Keratinocyte (primary cell): ENCODE data around the gene CUBN. TPM values are rescaled to one million over a fixed set of nuclear protein-coding genes. Genes with fewer than 3 reads are reported as not detected.
"Not testable (repeated sequence)": the region's sequence is repeated elsewhere in the genome, so short reads cannot be mapped to it uniquely, and the experiment has no call there.

Experiments used
- DNase-seq: peaks from one replicate; pipeline ENCODE4 v3.0.0-alpha.2; 2011; ENCODE audit warnings: low read depth, missing footprints, low spot score
- FAIRE-seq: peaks from 2 replicates; lab custom pipeline; 2011; peaks lifted over from hg19 to GRCh38; lab: Jason Lieb, UNC
- H2AFZ ChIP-seq: 2 replicates; pipeline ENCODE4 v1.6.0; 2012; ENCODE audit warnings: low read length, control low read depth, inconsistent platforms; ENCODE audit not compliant: control insufficient read depth
- H3K27ac ChIP-seq: 2 replicates; pipeline ENCODE4 v1.5.1; 2011; ENCODE audit warnings: low read length; ENCODE audit not compliant: control insufficient read depth, insufficient read depth
- H3K27me3 ChIP-seq: 3 replicates; pipeline ENCODE4 v1.6.0; 2011; ENCODE audit warnings: low read length; ENCODE audit not compliant: control insufficient read depth, insufficient read depth; ENCODE audit errors: extremely low read depth
- H3K36me3 ChIP-seq, 2 experiments: 2 replicates in 1 of 2; 3 replicates in 1 of 2; pipeline ENCODE4 v1.5.1; 2011; ENCODE audit warnings: low read length in 2 of 2, mild to moderate bottlenecking in 1 of 2; ENCODE audit not compliant: control insufficient read depth in 2 of 2, insufficient read depth in 2 of 2; ENCODE audit errors: extremely low read depth in 1 of 2
- H3K4me1 ChIP-seq: 3 replicates; pipeline ENCODE4 v1.5.1; 2011; ENCODE audit warnings: low read length; ENCODE audit not compliant: control insufficient read depth, insufficient read depth; ENCODE audit errors: extremely low read depth
- H3K4me2 ChIP-seq: 3 replicates; pipeline ENCODE4 v1.6.0; 2011; ENCODE audit warnings: low read depth, low read length; ENCODE audit not compliant: control insufficient read depth, insufficient read depth; ENCODE audit errors: extremely low read depth
- H3K4me3 ChIP-seq, 3 experiments: fragments of 200-600 bp in 1 of 3; sonication (generic) in 1 of 3; 2 replicates in 2 of 3; 3 replicates in 1 of 3; pipeline ENCODE4 v1.5.1; 2011 to 2016; ENCODE audit warnings: low read length in 3 of 3, mild to moderate bottlenecking in 3 of 3, control low read depth in 2 of 3, inconsistent platforms in 1 of 3, low read depth in 1 of 3, mixed read lengths in 1 of 3, mixed run types in 1 of 3, moderate library complexity in 1 of 3; ENCODE audit not compliant: control insufficient read depth in 2 of 3, insufficient read depth in 2 of 3; ENCODE audit errors: extremely low read depth in 1 of 3
- H3K79me2 ChIP-seq: 2 replicates; pipeline ENCODE4 v1.6.0; 2012; ENCODE audit warnings: low read length; ENCODE audit not compliant: control insufficient read depth, insufficient read depth
- H3K9ac ChIP-seq: 3 replicates; pipeline ENCODE4 v1.6.0; 2011; ENCODE audit warnings: low read length; ENCODE audit not compliant: control insufficient read depth, insufficient read depth; ENCODE audit errors: extremely low read depth
- H3K9me1 ChIP-seq: 3 replicates; pipeline ENCODE4 v1.6.0; 2011; ENCODE audit warnings: low read length; ENCODE audit not compliant: control insufficient read depth, insufficient read depth; ENCODE audit errors: extremely low read depth
- H3K9me3 ChIP-seq: 2 replicates; pipeline ENCODE4 v1.5.1; 2012; ENCODE audit warnings: low read depth, low read length; ENCODE audit not compliant: control insufficient read depth
- H4K20me1 ChIP-seq: 3 replicates; pipeline ENCODE4 v1.6.0; 2011; ENCODE audit warnings: low read length; ENCODE audit not compliant: control insufficient read depth, insufficient read depth; ENCODE audit errors: extremely low read depth
- CTCF ChIP-seq, 3 experiments: IDR thresholded peaks in 1 of 3; conservative IDR thresholded peaks in 1 of 3; optimal IDR thresholded peaks in 1 of 3; 2 replicates in 2 of 3; 3 replicates in 1 of 3; pipeline versions ENCODE3 to v1.5.1; 2011; ENCODE audit warnings: low read length in 3 of 3, mild to moderate bottlenecking in 3 of 3, moderate library complexity in 2 of 3, control low read depth in 1 of 3, inconsistent platforms in 1 of 3; ENCODE audit not compliant: insufficient read depth in 2 of 3; ENCODE audit errors: extremely low read depth in 1 of 3
- EZH2 ChIP-seq: IDR thresholded peaks from one replicate; pipeline ENCODE4 v1.6.1; 2012; ENCODE audit warnings: inconsistent platforms, mild to moderate bottlenecking, low read length, moderate library complexity
- dilution Hi-C: fragments of 300-500 bp; cut with MboI; formaldehyde crosslinking; loops from one replicate; pipeline ENCODE4 v1.7.0; 2020; ENCODE audit warnings: low sequenced_read_pairs; ENCODE audit not compliant: extremely low pct_ligation_motif_present
- polyA plus RNA-seq, 5 experiments: library from polyadenylated mRNA; depleted of rRNA in 3 of 5; stranded (reverse) in 3 of 5; stranded (forward) in 1 of 5; unstranded in 1 of 5; fragments of >200 nt; gene quantifications; 1 replicate in 1 of 5; 2 replicates in 3 of 5; 3 replicates in 1 of 5; pipeline versions ENCODE4 v1.2.1 to v1.2.3, GENCODE V29; 2011 to 2012; ENCODE audit warnings: missing spikeins in 2 of 5, low read depth in 1 of 5, low replicate concordance in 1 of 5

The CUBN gene
- polyA plus RNA-seq, 1 donor (not counting 4 experiments of a cell fraction or from before 2014, with no cell fraction given) = 0.07 TPM

GRCh38 chr10:17012731-17013130, 116.9 kb downstream of the CUBN start:
- H3K4me3 ChIP-seq, dilution Hi-C loops, H3K4me2 ChIP-seq, H2AFZ ChIP-seq, H3K4me1 ChIP-seq, H3K9me3 ChIP-seq, H3K27me3 ChIP-seq, H3K27ac ChIP-seq, H3K9ac ChIP-seq, H3K36me3 ChIP-seq, H3K79me2 ChIP-seq, FAIRE-seq, H4K20me1 ChIP-seq, DNase-seq, H3K9me1 ChIP-seq: not testable (repeated sequence)

GRCh38 chr10:17010363-17011145, 119.1 kb downstream of the CUBN start:
- TF ChIP-seq CTCF (optimal IDR thresholded peaks at IDR 0.05 in 1 of 3, IDR thresholded peaks at IDR 0.05 in 1 of 3, conservative IDR thresholded peaks at IDR 0.05 in 1 of 3; ENCODE audit: extremely low read depth in 1 of 3, insufficient read depth in 2 of 3, low read length in 3 of 3) (no peak), EZH2 (no peak)
- no peaks in the 10 kb centered on the region for H4K20me1 ChIP-seq
- no peaks in the 10 kb centered on the region for H3K9me3 ChIP-seq
- H2AFZ ChIP-seq = no peak overlapping the region
- dilution Hi-C loops = no loop called here
- H3K27me3 ChIP-seq = no peaks in the 10 kb centered on the region
- peaks cover 4% of the 10 kb centered on the region for H3K4me1 ChIP-seq
- H3K4me2 ChIP-seq = no peak overlapping the region
- no peak overlapping the region for H3K27ac ChIP-seq
- H3K79me2 ChIP-seq = no peaks in the 10 kb centered on the region
- no peaks in the 10 kb centered on the region for H3K9me1 ChIP-seq
- H3K9ac ChIP-seq = no peak overlapping the region
- FAIRE-seq (peak; percentile 39), DNase-seq (no peak)
- H3K36me3 ChIP-seq = no peaks in the 10 kb centered on the region
- H3K4me3 ChIP-seq = no peak overlapping the region
